Lower leg skin (tissue), 4 donors: ENCODE data around the gene AP3M1. TPM values are rescaled to one million over a fixed set of nuclear protein-coding genes. Genes with fewer than 3 reads are reported as not detected.

Experiments
- DNase-seq, 2 donors: peaks; one replicate each; pipeline ENCODE4 v3.0.0-alpha.2; 2019; ENCODE audit warnings: low spot score in 2 of 2
- H3K4me3 ChIP-seq: fragments of 200-600 bp; sonication (generic); 2 replicates; pipeline ENCODE4 v1.5.1; 2017; ENCODE audit warnings: mild to moderate bottlenecking, low read depth; ENCODE audit not compliant: poor library complexity, severe bottlenecking
- POLR2A ChIP-seq, 2 donors: fragments of 450-650 bp; IDR thresholded peaks; one replicate each; pipeline ENCODE4 v1.6.1; 2016 to 2017; ENCODE audit warnings: antibody characterized with exemption in 2 of 2, mild to moderate bottlenecking in 1 of 2, moderate library complexity in 1 of 2
- WGBS, 2 donors: methylation state at CpG; one replicate each; pipeline ENCODE4 v1.1.5; 2018; 5-methylcytosine and 5-hydroxymethylcytosine counted together
- intact Hi-C: fragments of 100-400 bp; cut with DNase I; formaldehyde crosslinking; loops from one replicate; pipeline ENCODE4 v1.15.0; 2023; ENCODE audit warnings: low total_unique reads
- total RNA-seq, 4 donors: library from RNA; depleted of rRNA; stranded (reverse); fragments of >200 nt; gene quantifications; one replicate each; pipeline ENCODE4 v1.1.0, GENCODE V29; 2016
- TF ChIP-seq, protein P1 (sequence below), 3 donors: fragments of 450-650 bp; IDR thresholded peaks; one replicate each; pipeline ENCODE4 v1.5.1; 2016; ENCODE audit warnings: antibody characterized with exemption in 3 of 3, mild to moderate bottlenecking in 3 of 3, moderate library complexity in 2 of 3

Gene AP3M1
- total RNA-seq, 4 donors from 2014 or later: 13.3 to 24.2 (median 15.5) TPM

DNA sequence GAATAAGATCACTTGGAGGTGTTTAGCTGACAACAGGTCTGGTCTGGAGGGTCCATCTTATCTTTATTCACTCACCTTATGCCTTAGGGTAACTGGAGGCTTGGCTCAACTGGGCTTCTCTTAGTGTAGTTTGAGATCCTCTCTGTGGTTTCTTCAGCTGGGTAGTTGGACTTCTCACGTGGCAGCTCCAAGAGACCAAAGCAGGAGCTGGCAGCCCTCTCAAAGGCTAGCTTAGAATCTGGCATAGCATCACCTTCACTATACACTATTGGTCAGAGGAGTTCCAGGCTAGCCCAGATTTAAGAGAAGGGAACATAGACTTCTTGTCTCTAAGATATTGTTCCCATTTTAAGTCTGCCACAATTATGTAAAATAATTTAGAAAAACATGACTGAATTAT, 16.8 kb upstream of the AP3M1 start:
- WGBS, 2 donors: 69 to 77% methylated on average over 1 of the region's 1 CpG
- TF ChIP-seq, protein P1, sequence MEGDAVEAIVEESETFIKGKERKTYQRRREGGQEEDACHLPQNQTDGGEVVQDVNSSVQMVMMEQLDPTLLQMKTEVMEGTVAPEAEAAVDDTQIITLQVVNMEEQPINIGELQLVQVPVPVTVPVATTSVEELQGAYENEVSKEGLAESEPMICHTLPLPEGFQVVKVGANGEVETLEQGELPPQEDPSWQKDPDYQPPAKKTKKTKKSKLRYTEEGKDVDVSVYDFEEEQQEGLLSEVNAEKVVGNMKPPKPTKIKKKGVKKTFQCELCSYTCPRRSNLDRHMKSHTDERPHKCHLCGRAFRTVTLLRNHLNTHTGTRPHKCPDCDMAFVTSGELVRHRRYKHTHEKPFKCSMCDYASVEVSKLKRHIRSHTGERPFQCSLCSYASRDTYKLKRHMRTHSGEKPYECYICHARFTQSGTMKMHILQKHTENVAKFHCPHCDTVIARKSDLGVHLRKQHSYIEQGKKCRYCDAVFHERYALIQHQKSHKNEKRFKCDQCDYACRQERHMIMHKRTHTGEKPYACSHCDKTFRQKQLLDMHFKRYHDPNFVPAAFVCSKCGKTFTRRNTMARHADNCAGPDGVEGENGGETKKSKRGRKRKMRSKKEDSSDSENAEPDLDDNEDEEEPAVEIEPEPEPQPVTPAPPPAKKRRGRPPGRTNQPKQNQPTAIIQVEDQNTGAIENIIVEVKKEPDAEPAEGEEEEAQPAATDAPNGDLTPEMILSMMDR (IDR thresholded peaks at IDR 0.05): no peak
- no peak for TF ChIP-seq POLR2A (IDR thresholded peaks at IDR 0.05)

GRCh38 chr10:74165530-74165901, 14.9 kb upstream of the AP3M1 start:
- no peak for TF ChIP-seq POLR2A (IDR thresholded peaks at IDR 0.05)
- TF ChIP-seq, protein P1 (IDR thresholded peaks at IDR 0.05): no peak
- 43 to 62% methylated on average over 2 of the region's 2 CpGs for WGBS, 2 donors
- H3K4me3 ChIP-seq: no peak overlapping the region
- DNase-seq: no peak
- intact Hi-C loops: no loop called here

More for the DNA sequence above, 16.8 kb upstream of the AP3M1 start:
- intact Hi-C loops: no loop called here
- H3K4me3 ChIP-seq: no peak overlapping the region
- no peak for DNase-seq

GRCh38 chr10:74164716-74165529, 14.3 kb upstream of the AP3M1 start:
- 70 to 74% methylated on average over 6 of the region's 6 CpGs for WGBS, 2 donors
- intact Hi-C loops: no loop called here
- H3K4me3 ChIP-seq: no peak overlapping the region
- no peak for DNase-seq
- TF ChIP-seq, protein P1 (IDR thresholded peaks at IDR 0.05): no peak

GRCh38 chr10:74163319-74164068, 12.9 kb upstream of the AP3M1 start:
- intact Hi-C loops: no loop called here
- no peak for DNase-seq
- 65 to 81% methylated on average over 3 of the region's 3 CpGs for WGBS, 2 donors
- no peak overlapping the region for H3K4me3 ChIP-seq
- no peak for TF ChIP-seq POLR2A (IDR thresholded peaks at IDR 0.05)
- TF ChIP-seq, protein P1 (IDR thresholded peaks at IDR 0.05): no peak

DNA sequence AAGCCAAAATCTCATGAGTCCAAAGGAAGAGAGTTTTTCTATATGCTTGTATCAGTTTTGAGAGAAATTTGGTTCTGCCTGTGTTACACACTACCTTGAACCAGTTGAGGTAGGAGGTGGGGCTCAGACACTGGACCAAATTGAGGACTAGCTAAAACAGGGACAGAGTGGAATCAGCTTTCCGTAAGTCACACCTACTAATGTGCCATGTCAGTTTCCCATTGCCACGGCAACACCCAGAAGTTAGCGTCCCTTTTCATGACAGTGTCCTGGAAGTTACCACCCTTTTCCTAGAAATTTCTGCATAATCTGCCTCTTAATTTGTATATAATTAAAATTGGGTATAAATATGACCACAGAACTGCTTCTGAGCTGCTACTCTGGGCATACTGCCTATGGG, 9.4 kb upstream of the AP3M1 start:
- no peak for TF ChIP-seq POLR2A (IDR thresholded peaks at IDR 0.05)
- TF ChIP-seq, protein P1 (IDR thresholded peaks at IDR 0.05): no peak
- intact Hi-C loops: no loop called here
- 91 to 96% methylated on average over 3 of the region's 3 CpGs for WGBS, 2 donors
- DNase-seq: no peak
- H3K4me3 ChIP-seq: no peak overlapping the region
